Measurements from ENCODE around the gene NPFFR1. TPM values are rescaled to one million over a fixed set of nuclear protein-coding genes. Genes with fewer than 3 reads are reported as not detected.

The NPFFR1 gene
- total RNA-seq, 1 donor from 2014 or later = not detected

- TF ChIP-seq, protein P1, sequence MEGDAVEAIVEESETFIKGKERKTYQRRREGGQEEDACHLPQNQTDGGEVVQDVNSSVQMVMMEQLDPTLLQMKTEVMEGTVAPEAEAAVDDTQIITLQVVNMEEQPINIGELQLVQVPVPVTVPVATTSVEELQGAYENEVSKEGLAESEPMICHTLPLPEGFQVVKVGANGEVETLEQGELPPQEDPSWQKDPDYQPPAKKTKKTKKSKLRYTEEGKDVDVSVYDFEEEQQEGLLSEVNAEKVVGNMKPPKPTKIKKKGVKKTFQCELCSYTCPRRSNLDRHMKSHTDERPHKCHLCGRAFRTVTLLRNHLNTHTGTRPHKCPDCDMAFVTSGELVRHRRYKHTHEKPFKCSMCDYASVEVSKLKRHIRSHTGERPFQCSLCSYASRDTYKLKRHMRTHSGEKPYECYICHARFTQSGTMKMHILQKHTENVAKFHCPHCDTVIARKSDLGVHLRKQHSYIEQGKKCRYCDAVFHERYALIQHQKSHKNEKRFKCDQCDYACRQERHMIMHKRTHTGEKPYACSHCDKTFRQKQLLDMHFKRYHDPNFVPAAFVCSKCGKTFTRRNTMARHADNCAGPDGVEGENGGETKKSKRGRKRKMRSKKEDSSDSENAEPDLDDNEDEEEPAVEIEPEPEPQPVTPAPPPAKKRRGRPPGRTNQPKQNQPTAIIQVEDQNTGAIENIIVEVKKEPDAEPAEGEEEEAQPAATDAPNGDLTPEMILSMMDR (IDR thresholded peaks at IDR 0.05; ENCODE audit: borderline replicate concordance) = no peak
- no peaks in the 10 kb centered on the region for H3K9me3 ChIP-seq (replicated peaks)
- no peak overlapping the region for H3K27ac ChIP-seq (replicated peaks)
- H3K4me1 ChIP-seq = peaks cover 31% of the 10 kb centered on the region
- H3K4me3 ChIP-seq = no peak overlapping the region
- no peak for DNase-seq
- H3K27me3 ChIP-seq (ENCODE audit: low read depth) = no peaks in the 10 kb centered on the region
- no peaks in the 10 kb centered on the region for H3K36me3 ChIP-seq
- intact Hi-C loops (cut with micrococcal nuclease) = no loop called here
Observed at GRCh38 chr10:70319183-70319582, 35.4 kb upstream of the NPFFR1 start.

DNA sequence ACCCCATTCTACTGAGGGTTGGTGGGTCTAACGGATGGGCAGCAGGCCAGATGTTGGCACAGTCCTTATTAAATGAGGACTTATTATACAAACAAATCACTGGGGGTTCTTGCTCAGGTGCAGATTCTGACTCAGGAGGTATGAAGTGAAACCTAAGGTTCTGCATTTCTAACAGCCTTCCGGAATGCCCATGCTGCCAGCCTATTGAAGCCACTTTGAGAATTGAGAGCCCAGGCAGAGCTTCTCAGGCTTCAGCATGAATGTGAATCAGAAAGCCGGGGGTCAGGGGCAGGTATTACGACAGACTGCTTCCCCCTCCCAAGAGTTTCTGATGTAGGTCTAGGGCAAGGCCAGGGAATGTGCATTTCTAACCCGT, 34.1 kb upstream of the NPFFR1 start:
- Histone ChIP-seq H3K4me3 (no peak overlapping the region), H3K9me3 (replicated peaks) (no peaks in the 10 kb centered on the region), H3K4me1 (peaks cover 25% of the 10 kb centered on the region), H3K27me3 (ENCODE audit: low read depth) (no peaks in the 10 kb centered on the region), H3K36me3 (no peaks in the 10 kb centered on the region), H3K27ac (replicated peaks) (no peak overlapping the region)
- TF ChIP-seq, protein P1 (IDR thresholded peaks at IDR 0.05; ENCODE audit: borderline replicate concordance) = no peak
- intact Hi-C loops (cut with micrococcal nuclease) = no loop called here
- DNase-seq = no peak

DNA sequence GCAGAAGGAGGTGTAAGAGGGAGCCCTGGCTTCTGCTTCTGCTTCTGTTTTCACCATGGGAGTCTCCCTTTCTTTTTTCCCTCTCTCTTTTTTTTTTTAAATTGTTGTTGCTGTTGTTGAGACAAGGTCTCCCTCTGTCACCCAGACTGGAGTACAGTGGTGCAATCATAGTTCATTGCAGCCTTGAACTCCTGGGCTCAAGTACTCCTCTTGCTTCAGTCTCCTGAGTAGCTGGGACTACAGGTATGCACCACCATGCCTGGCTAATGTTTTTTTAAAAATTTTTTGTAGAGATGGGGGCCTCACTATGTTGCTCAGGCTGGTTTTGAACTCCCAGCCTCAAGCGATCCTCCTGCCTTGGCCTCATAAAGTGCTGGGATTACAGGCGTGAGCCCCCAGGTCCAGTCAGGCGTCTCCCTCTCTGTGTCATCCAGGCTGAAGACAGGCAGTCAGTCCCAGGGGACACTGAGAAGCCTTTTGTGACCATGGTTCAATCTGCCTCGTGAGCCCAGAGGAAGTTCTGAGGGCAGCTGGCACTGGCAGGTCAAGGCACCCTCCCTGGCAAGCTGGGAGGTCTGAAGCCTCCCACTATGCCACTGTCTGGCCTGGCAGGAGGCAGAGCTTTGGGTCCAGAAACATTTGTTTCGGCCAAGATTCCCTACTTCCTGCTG, 33.6 kb upstream of the NPFFR1 start:
- DNase-seq = no peak
- no peak overlapping the region for H3K27ac ChIP-seq (replicated peaks)
- TF ChIP-seq, protein P1 (IDR thresholded peaks at IDR 0.05; ENCODE audit: borderline replicate concordance) = no peak
- no peak overlapping the region for H3K4me3 ChIP-seq
- H3K4me1 ChIP-seq = peaks cover 25% of the 10 kb centered on the region
- H3K36me3 ChIP-seq = no peaks in the 10 kb centered on the region
- no peaks in the 10 kb centered on the region for H3K9me3 ChIP-seq (replicated peaks)
- H3K27me3 ChIP-seq (ENCODE audit: low read depth) = no peaks in the 10 kb centered on the region
- intact Hi-C loops (cut with micrococcal nuclease) = no loop called here

DNA sequence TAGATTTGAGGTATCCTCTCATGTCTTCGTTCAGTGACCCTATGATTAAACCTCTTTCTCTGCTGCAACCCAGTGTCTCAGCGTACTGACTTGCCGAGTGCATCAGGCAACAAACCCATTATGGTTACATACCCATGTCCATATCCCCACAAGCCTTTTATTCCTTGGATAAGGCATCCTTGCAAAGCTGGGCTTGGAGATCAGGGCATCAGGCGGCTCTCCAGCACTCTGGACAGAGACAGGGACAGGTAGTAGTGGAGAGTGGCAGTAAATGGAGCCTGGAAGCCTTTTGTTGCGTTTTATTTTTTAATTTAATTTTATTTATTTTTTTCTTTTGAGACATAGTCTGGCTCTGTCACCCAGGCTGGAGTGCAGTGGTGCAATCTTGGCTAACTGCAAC, 32.0 kb upstream of the NPFFR1 start:
- Histone ChIP-seq H3K27me3 (ENCODE audit: low read depth) (no peaks in the 10 kb centered on the region), H3K4me3 (no peak overlapping the region), H3K4me1 (peaks cover 13% of the 10 kb centered on the region), H3K9me3 (replicated peaks) (no peaks in the 10 kb centered on the region), H3K36me3 (no peaks in the 10 kb centered on the region), H3K27ac (replicated peaks) (no peak overlapping the region)
- intact Hi-C loops (cut with micrococcal nuclease) = no loop called here
- TF ChIP-seq, protein P1 (IDR thresholded peaks at IDR 0.05; ENCODE audit: borderline replicate concordance) = no peak
- DNase-seq = no peak

DNA sequence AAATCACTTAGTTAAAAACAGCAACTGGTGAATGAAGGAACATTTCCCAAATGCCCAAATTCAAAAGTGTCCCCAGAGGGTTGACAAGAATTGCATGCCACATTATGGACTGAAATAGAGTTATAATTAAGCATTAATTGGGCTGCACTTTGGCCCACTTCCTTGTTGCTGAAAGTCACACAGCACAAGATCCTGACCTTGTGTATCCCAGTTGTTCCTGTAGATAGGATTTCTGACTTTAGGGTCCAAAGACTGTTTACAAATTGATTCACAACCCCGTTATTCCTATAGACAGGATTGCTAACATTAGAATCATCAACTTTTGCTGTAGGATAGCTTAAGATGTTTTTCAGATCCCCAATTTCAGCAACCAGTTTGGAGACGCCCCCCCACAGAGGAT, 31.5 kb upstream of the NPFFR1 start:
- DNase-seq = no peak
- no peak overlapping the region for H3K27ac ChIP-seq (replicated peaks)
- no peaks in the 10 kb centered on the region for H3K36me3 ChIP-seq
- no peaks in the 10 kb centered on the region for H3K27me3 ChIP-seq (ENCODE audit: low read depth)
- no peaks in the 10 kb centered on the region for H3K9me3 ChIP-seq (replicated peaks)
- H3K4me1 ChIP-seq = peaks cover 9% of the 10 kb centered on the region
- intact Hi-C loops (cut with micrococcal nuclease) = no loop called here
- TF ChIP-seq, protein P1 (IDR thresholded peaks at IDR 0.05; ENCODE audit: borderline replicate concordance) = no peak
- no peak overlapping the region for H3K4me3 ChIP-seq

Data from left ventricle myocardium inferior (tissue), 1 donor.